DMS114 treated with DMSO at 0.1 percent for 48 hours (cell line): ENCODE results near the gene VKORC1.
A peak's percentile ranks its signal among the peaks of the same experiment; 100 is the strongest.
"Not testable (repeated sequence)": the region's sequence is repeated elsewhere in the genome, so short reads cannot be mapped to it uniquely, and the experiment has no call there.

Experiments
- DNase-seq: peaks from one replicate; lab custom pipeline; 2025; ENCODE audit not compliant: unreplicated experiment; lab: John Stamatoyannopoulos, UW

Gene VKORC1

GRCh38 chr16:31094424-31095120, at the start of gene VKORC1:
TSS of gene VKORC1 (minus strand) at chr16:31094797. CDS start at chr16:31094729, 68 bp downstream.
- peak; percentile 95 for DNase-seq

- no peak for DNase-seq
These were observed 49.1 kb upstream of the VKORC1 start for GRCh38 chr16:31143694-31144148.

GRCh38 chr16:31143011-31143693, 48.6 kb upstream of the VKORC1 start:
- no peak for DNase-seq

- DNase-seq, result peak; percentile 96
These were observed 47.8 kb upstream of the VKORC1 start for GRCh38 chr16:31142109-31143010.

- DNase-seq, result no peak
These were observed 47.0 kb upstream of the VKORC1 start for GRCh38 chr16:31141489-31142108.

GRCh38 chr16:31141071-31141469, 46.5 kb upstream of the VKORC1 start:
- DNase-seq, result not testable (repeated sequence)

GRCh38 chr16:31138621-31139578, 44.3 kb upstream of the VKORC1 start:
- DNase-seq, result no peak

- DNase-seq, result not testable (repeated sequence)
These were observed 42.4 kb upstream of the VKORC1 start for GRCh38 chr16:31136822-31137499.

- no peak for DNase-seq
These were observed 41.7 kb upstream of the VKORC1 start for GRCh38 chr16:31136287-31136662.

- DNase-seq, result no peak
These were observed 41.1 kb upstream of the VKORC1 start, which contains the start of gene PRSS8 for GRCh38 chr16:31135535-31136286. TSS of gene PRSS8 (minus strand) at chr16:31135727. CDS start at chr16:31135498, 229 bp downstream.

- no peak for DNase-seq
These were observed 40.3 kb upstream of the VKORC1 start for GRCh38 chr16:31134625-31135534.

- no peak for DNase-seq
These were observed 39.5 kb upstream of the VKORC1 start for GRCh38 chr16:31134091-31134571.

GRCh38 chr16:31133046-31133501, 38.5 kb upstream of the VKORC1 start:
- DNase-seq, result no peak

- no peak for DNase-seq
These were observed 37.8 kb upstream of the VKORC1 start for GRCh38 chr16:31132303-31132979.

- no peak for DNase-seq
These were observed 37.3 kb upstream of the VKORC1 start for GRCh38 chr16:31131841-31132271.

GRCh38 chr16:31131416-31131815, 36.8 kb upstream of the VKORC1 start:
- no peak for DNase-seq

- DNase-seq, result no peak
These were observed 36.3 kb upstream of the VKORC1 start for GRCh38 chr16:31130899-31131298.
